GM12864 (cell line): ENCODE measurements around the gene NCOA7.

ENCODE experiments used
- DNase-seq: peaks from one replicate; pipeline ENCODE4 v3.0.0-alpha.2; 2011; ENCODE audit warnings: low read depth
- H3K4me3 ChIP-seq: 2 replicates; pipeline ENCODE4 v1.5.1; 2011; ENCODE audit warnings: mild to moderate bottlenecking, low read depth, low read length, control low read depth
- TF ChIP-seq, protein P1 (sequence below): IDR thresholded peaks from 2 replicates; pipeline ENCODE4 v1.5.1; 2011; ENCODE audit warnings: low read depth, mild to moderate bottlenecking, moderate library complexity, low read length, control low read depth, inconsistent platforms; ENCODE audit errors: missing control alignments

NCOA7 gene

DNA sequence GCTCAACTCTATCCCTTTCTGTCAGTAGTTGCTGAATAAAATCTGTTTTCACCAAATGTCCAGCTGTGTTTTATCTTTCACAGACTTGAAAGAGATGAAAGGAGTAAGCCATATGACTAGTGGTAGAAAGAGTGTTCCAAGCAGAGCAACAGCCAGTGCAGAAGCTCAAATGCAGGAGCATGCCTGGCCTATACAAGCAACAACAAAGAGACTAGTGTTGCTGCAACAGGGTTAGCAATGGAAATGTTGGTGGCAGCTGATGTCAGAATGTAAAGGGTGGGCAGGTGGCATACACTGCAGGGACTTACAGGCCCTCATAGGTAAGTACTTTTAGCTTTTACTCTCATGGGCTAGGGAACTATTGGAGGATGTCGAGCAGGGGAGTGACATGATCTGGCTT, 160.6 kb downstream of the NCOA7 start:
- TF ChIP-seq, protein P1, sequence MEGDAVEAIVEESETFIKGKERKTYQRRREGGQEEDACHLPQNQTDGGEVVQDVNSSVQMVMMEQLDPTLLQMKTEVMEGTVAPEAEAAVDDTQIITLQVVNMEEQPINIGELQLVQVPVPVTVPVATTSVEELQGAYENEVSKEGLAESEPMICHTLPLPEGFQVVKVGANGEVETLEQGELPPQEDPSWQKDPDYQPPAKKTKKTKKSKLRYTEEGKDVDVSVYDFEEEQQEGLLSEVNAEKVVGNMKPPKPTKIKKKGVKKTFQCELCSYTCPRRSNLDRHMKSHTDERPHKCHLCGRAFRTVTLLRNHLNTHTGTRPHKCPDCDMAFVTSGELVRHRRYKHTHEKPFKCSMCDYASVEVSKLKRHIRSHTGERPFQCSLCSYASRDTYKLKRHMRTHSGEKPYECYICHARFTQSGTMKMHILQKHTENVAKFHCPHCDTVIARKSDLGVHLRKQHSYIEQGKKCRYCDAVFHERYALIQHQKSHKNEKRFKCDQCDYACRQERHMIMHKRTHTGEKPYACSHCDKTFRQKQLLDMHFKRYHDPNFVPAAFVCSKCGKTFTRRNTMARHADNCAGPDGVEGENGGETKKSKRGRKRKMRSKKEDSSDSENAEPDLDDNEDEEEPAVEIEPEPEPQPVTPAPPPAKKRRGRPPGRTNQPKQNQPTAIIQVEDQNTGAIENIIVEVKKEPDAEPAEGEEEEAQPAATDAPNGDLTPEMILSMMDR: no peak
- no peak for DNase-seq
- H3K4me3 ChIP-seq: no peak overlapping the region

DNA sequence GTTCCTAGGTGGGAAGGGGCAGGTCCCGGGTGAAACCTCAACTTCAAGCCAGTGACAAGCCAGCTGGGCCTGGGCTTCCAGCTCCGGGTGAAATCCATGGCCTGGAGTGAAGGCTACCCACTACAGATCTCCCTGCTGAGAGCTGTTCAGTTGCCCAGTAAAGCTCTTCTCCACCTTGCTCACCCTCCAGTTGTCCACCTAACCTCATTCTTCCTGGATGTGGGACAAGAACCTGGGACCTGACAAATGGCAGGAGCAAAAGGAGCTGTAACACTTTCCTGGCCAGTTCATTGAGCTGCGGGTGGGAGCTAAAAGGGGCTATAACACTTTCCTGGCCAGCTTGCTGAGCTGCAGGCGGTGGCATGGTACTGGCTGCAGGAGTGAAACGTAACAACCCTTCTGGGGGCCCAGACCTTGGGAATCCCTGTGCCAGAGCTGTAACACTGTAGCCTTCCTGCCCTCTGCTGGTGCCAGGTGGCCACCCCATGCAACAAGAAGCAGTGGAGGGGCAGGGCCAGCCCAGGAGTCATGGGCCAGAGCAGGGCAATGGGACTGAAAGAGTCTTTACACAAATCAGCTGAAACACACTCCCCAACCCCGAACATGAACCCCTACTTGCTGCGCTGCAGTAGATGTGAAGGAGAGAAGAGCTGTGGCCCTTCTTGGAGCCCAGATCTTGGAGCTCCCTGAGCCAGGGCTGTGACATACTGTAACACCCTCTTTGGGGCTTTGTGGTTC, 162.2 kb downstream of the NCOA7 start:
- H3K4me3 ChIP-seq: no peak overlapping the region
- DNase-seq: no peak
- TF ChIP-seq, protein P1: peak; percentile 50

DNA sequence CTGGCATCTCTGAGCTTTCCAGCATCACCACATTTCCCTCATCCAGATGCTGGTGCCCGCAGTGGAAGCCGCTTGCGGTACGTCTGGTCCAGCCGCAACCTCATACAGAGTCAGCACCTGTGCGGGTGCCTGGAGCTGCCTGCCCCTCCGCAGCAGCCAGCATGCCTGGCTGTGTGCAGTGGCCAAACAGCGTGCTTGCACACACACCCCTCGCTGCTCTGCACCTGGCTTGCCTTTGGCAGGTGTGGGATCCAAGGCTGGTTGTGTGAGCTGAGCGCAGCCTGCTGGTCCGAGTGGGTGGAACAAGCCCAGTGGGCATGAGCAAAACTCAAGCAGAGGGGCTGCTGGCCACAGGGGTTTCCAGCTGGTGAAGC, 162.7 kb downstream of the NCOA7 start:
- TF ChIP-seq, protein P1: peak; percentile 25
- H3K4me3 ChIP-seq: no peak overlapping the region
- DNase-seq: no peak

DNA sequence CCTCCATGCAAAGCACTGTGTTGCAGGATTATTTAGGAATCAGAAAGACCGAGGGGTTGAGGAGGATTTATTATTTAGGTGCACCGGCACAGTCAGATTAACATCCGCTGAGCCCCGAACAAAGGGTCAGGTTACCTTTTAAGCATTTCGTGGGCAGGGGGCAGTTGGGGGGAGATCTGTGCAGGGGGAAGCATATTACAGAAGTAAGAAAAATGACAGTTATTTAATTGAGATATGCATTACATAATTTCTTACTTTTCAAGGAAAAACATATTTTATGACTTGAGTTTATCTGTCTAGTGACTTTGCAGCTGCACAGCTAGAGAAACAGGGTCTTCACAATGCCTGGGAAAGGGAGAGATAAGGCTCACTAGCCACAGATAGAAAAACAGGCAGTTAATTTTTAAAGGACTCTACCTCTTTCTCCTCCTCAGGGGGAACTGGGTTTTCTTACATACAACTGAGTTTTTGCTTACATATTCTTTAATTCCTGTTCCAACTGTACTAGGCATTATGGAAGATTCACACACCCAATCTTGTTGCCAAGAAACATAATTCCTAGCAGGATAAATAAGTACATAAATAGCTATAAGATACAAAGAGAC, 164.1 kb downstream of the NCOA7 start:
- no peak for DNase-seq
- TF ChIP-seq, protein P1: no peak
- no peak overlapping the region for H3K4me3 ChIP-seq

DNA sequence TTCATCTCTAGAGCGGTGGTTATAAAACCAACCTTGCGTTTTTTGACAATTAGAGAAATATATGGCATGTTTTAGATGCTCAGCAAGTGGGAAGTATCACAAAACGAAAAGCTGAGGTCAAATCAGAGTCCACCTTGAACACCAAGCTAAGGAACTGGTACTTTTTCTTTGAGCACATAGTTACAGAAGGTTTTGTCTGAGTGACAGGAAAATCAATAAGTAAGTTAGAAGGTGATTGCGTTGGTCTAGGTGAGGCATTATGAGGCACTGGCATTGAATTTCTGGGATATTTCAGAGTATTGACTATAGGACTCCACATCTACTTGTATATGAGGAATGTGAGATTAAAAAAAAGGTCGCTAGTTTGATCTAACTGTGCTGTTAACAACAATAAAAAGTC, 165.2 kb downstream of the NCOA7 start:
- TF ChIP-seq, protein P1: no peak
- peak overlapping the region; percentile 76; the same call in 1 of the 2 replicates for H3K4me3 ChIP-seq
- no peak for DNase-seq

DNA sequence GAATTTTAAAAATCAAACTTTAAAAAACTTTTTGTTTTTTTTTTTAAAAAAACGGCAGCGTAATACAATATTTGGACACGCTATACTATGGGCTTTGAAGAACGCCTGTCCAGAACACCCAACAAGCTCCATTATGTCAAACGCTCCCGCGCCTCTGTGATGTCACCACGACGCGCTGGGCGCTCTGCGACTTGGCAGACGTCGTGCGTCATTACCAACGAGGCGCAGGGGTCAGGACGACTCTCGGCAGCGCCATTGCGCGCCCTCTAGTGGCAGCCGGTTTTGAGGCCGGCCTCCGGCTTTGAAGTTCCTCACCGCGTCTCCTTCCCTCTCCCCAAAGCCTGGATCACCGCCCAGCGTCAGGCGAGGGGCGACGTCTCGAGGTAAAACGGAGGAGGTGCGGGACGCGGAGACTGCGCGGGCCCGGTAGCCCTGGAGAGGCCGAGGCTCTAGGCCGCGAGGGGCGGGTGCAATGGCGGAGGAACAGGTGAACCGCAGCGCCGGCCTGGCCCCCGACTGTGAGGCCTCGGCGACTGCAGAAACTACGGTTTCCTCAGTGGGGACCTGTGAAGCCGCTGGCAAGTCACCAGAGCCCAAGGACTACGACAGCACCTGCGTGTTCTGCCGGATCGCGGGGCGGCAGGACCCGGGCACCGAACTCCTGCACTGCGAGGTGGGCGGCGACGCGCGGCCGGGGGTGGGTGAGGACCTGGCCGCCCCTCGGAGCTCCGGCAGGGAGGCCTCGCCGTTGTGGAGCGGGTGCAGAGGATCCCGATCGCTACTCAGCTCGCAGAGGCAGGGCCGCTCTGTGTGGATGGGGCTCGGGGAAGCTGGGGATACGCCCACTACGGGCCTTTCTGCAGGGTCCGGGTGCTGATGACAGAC, 166.0 kb downstream of the NCOA7 start, which contains the start of gene HINT3:
Gene HINT3 (plus strand): TSS at position 265 of the 885 bp plus-strand sequence. CDS start 208 bp downstream, at position 473.
- H3K4me3 ChIP-seq: peak within 1 kb of the TSS; percentile 76
- TF ChIP-seq, protein P1: peak; percentile 98
- peak; percentile 95 for DNase-seq
